Measurements from ENCODE around the gene KCNJ14. TPM values are rescaled to one million over a fixed set of nuclear protein-coding genes. Genes with fewer than 3 reads are reported as not detected.
A peak's percentile ranks its signal among the peaks of the same experiment; 100 is the strongest.

KCNJ14 gene
- total RNA-seq, 3 donors from 2014 or later (not counting 1 experiment from before 2014, with no cell fraction given) = 0.77 to 1.2 (median 0.85) TPM

- Histone ChIP-seq H3K4me1 (ENCODE audit: control insufficient read depth, insufficient read depth, low read length) (peaks cover 34% of the 10 kb centered on the region), H3K27me3 (ENCODE audit: control insufficient read depth, insufficient read depth, low read length) (peaks cover 14% of the 10 kb centered on the region), H3K27ac (ENCODE audit: low read length) (no peak overlapping the region), H3K4me3 (ENCODE audit: low read length) (no peak overlapping the region), H3K36me3 (ENCODE audit: control insufficient read depth, insufficient read depth, low read length) (no peaks in the 10 kb centered on the region), H3K9me3 (ENCODE audit: control insufficient read depth, insufficient read depth, low read length) (no peaks in the 10 kb centered on the region)
- no peaks in the 10 kb centered on the region for H3K9me3 Mint-ChIP-seq
- H3K4me1 Mint-ChIP-seq = peaks cover 2 to 11% of the 10 kb centered on the region in 2 donors
- no peak for TF ChIP-seq CTCF (IDR thresholded peaks at IDR 0.05)
- no peak overlapping the region for H3K27ac Mint-ChIP-seq
- H3K4me3 Mint-ChIP-seq = no peak overlapping the region
- no peaks in the 10 kb centered on the region for H3K36me3 Mint-ChIP-seq
- intact Hi-C loops (cut with micrococcal nuclease) = no loop called here
- peak in 1 of 2 donors; percentile 5 for DNase-seq
- no peak for ATAC-seq
- peaks cover 0 to 4% of the 10 kb centered on the region in 2 donors for H3K27me3 Mint-ChIP-seq (ENCODE audit: low read depth in 2 of 2)
- 95% methylated on average over 30 of the region's 32 CpGs for WGBS (ENCODE audit: insufficient coverage)
Measured at GRCh38 chr19:48508729-48509411, 53.5 kb downstream of the KCNJ14 start.

- H3K27ac Mint-ChIP-seq = no peak overlapping the region
- DNase-seq = peak in 1 of 2 donors; percentile 5
- H3K4me3 Mint-ChIP-seq = no peak overlapping the region
- no peak overlapping the region for H3K27ac ChIP-seq (ENCODE audit: low read length)
- H3K4me1 Mint-ChIP-seq = peaks cover 4 to 14% of the 10 kb centered on the region in 2 donors
- H3K9me3 ChIP-seq (ENCODE audit: control insufficient read depth, insufficient read depth, low read length) = no peaks in the 10 kb centered on the region
- 86% methylated on average over 11 of the region's 12 CpGs for WGBS (ENCODE audit: insufficient coverage)
- peaks cover 0 to 4% of the 10 kb centered on the region in 2 donors for H3K27me3 Mint-ChIP-seq (ENCODE audit: low read depth in 2 of 2)
- TF ChIP-seq CTCF (IDR thresholded peaks at IDR 0.05) = no peak
- H3K9me3 Mint-ChIP-seq = no peaks in the 10 kb centered on the region
- no peak for ATAC-seq
- H3K36me3 Mint-ChIP-seq = no peaks in the 10 kb centered on the region
- no peaks in the 10 kb centered on the region for H3K36me3 ChIP-seq (ENCODE audit: control insufficient read depth, insufficient read depth, low read length)
- intact Hi-C loops (cut with micrococcal nuclease) = no loop called here
- peaks cover 14% of the 10 kb centered on the region for H3K27me3 ChIP-seq (ENCODE audit: control insufficient read depth, insufficient read depth, low read length)
- no peak overlapping the region for H3K4me3 ChIP-seq (ENCODE audit: low read length)
- H3K4me1 ChIP-seq (ENCODE audit: control insufficient read depth, insufficient read depth, low read length) = peaks cover 37% of the 10 kb centered on the region
Measured at GRCh38 chr19:48509467-48510194, 54.3 kb downstream of the KCNJ14 start.

GRCh38 chr19:48510421-48511268, 55.3 kb downstream of the KCNJ14 start:
- H3K27ac ChIP-seq (ENCODE audit: low read length) = no peak overlapping the region
- no peaks in the 10 kb centered on the region for H3K36me3 Mint-ChIP-seq

More at GRCh38 chr19:48510421-48511268, 55.3 kb downstream of the KCNJ14 start:
- no peaks in the 10 kb centered on the region for H3K9me3 ChIP-seq (ENCODE audit: control insufficient read depth, insufficient read depth, low read length)
- intact Hi-C loops (cut with micrococcal nuclease) = no loop called here
- H3K4me1 ChIP-seq (ENCODE audit: control insufficient read depth, insufficient read depth, low read length) = peaks cover 37% of the 10 kb centered on the region
- H3K36me3 ChIP-seq (ENCODE audit: control insufficient read depth, insufficient read depth, low read length) = no peaks in the 10 kb centered on the region
- peaks cover 0 to 4% of the 10 kb centered on the region in 2 donors for H3K27me3 Mint-ChIP-seq (ENCODE audit: low read depth in 2 of 2)
- peaks cover 4 to 14% of the 10 kb centered on the region in 2 donors for H3K4me1 Mint-ChIP-seq
- peak; percentile 82 to 84 (median 82) for ATAC-seq
- no peaks in the 10 kb centered on the region for H3K9me3 Mint-ChIP-seq
- no peak for TF ChIP-seq CTCF (IDR thresholded peaks at IDR 0.05)
- DNase-seq = peak; percentile 67 to 88
- H3K27me3 ChIP-seq (ENCODE audit: control insufficient read depth, insufficient read depth, low read length) = peaks cover 14% of the 10 kb centered on the region
- no peak overlapping the region for H3K27ac Mint-ChIP-seq
- H3K4me3 Mint-ChIP-seq = peak overlapping the region; percentile 54
- 15% methylated on average over 22 of the region's 24 CpGs for WGBS (ENCODE audit: insufficient coverage)
- peak overlapping the region; percentile 9 for H3K4me3 ChIP-seq (ENCODE audit: low read length)

Measured in natural killer cell (primary cell).